Measurements from ENCODE around the gene FSD1.
"Not testable (repeated sequence)": the region's sequence is repeated elsewhere in the genome, so short reads cannot be mapped to it uniquely, and the experiment has no call there.

Gene FSD1

DNA sequence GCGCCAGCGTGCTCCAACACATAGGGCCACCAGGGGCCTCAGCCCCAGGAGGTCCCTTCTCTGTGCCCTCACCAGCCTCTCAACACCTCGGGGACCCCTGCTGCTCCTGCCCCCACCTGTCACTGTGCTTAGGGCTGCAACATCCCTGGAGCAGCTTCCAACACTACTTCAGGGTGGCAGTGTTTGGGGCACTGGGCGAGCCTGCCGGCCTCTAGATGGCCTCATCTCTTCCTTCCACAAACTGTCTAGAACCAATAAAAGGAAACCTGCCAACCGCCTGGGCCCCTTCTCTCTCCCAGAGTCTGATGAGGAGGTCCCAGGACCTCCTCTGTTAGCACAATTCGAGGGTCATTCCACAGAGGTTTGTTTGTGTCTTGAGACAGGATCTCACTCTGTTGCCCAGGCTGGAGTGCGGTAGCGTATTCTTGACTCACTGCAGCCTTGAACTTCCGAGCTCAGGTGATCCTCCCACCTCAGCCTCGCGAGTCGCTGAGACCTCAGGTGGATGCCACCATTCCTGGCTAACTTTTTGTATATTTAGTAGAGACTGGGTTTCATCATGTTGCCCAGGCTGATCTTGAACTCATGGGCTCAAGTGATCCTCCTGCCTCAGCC is 35.5 kb upstream of the FSD1 start:
- no peak for DNase-seq
- H3K36me3 ChIP-seq (ENCODE audit: control insufficient read depth, insufficient read depth, low read length) = peaks cover 38% of the 10 kb centered on the region
- no peak overlapping the region for H3K27ac ChIP-seq (ENCODE audit: insufficient read depth, low read length, poor library complexity, severe bottlenecking)
- no peaks in the 10 kb centered on the region for H3K9me3 ChIP-seq (ENCODE audit: control insufficient read depth, low read length)
- no peaks in the 10 kb centered on the region for H3K4me1 ChIP-seq (ENCODE audit: control insufficient read depth, insufficient read depth, low read length, poor library complexity, severe bottlenecking)
- no peaks in the 10 kb centered on the region for H3K27me3 ChIP-seq (replicated peaks; ENCODE audit: control insufficient read depth, insufficient read depth, low read length, poor library complexity, severe bottlenecking)
- H3K4me3 ChIP-seq (ENCODE audit: insufficient read depth, low read depth, low read length, poor library complexity, severe bottlenecking) = no peak overlapping the region

DNA sequence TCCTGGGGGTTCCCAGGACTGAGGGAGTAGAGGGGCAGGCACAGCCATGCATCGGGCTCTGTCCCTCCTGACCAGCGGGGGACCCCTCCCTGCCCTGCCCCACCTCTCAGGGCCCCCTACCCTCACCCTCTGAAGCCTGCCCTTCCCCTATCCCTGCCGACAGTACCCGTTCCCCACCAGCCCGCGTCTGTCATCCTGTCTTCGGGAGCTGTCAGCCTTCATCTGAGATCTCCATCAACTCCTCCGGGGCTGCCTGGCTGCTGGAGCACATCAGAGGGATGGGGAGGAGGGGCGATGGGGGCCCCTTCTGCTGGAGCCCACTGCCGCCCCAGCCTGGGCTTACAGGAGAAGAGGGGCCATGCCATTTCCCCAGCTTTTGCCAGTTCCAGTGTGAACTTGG is 31.5 kb upstream of the FSD1 start:
- no peaks in the 10 kb centered on the region for H3K4me1 ChIP-seq (ENCODE audit: control insufficient read depth, insufficient read depth, low read length, poor library complexity, severe bottlenecking)
- H3K27me3 ChIP-seq (replicated peaks; ENCODE audit: control insufficient read depth, insufficient read depth, low read length, poor library complexity, severe bottlenecking) = peaks cover 6% of the 10 kb centered on the region
- H3K9me3 ChIP-seq (ENCODE audit: control insufficient read depth, low read length) = no peaks in the 10 kb centered on the region
- no peak overlapping the region for H3K27ac ChIP-seq (ENCODE audit: insufficient read depth, low read length, poor library complexity, severe bottlenecking)
- no peak for DNase-seq
- H3K36me3 ChIP-seq (ENCODE audit: control insufficient read depth, insufficient read depth, low read length) = peaks cover 15% of the 10 kb centered on the region
- no peak overlapping the region for H3K4me3 ChIP-seq (ENCODE audit: insufficient read depth, low read depth, low read length, poor library complexity, severe bottlenecking)

GRCh38 chr19:4274321-4274686 is 30.1 kb upstream of the FSD1 start:
- H3K4me1 ChIP-seq (ENCODE audit: control insufficient read depth, insufficient read depth, low read length, poor library complexity, severe bottlenecking); H3K27me3 ChIP-seq (replicated peaks; ENCODE audit: control insufficient read depth, insufficient read depth, low read length, poor library complexity, severe bottlenecking); DNase-seq; H3K36me3 ChIP-seq (ENCODE audit: control insufficient read depth, insufficient read depth, low read length); H3K4me3 ChIP-seq (ENCODE audit: insufficient read depth, low read depth, low read length, poor library complexity, severe bottlenecking); H3K9me3 ChIP-seq (ENCODE audit: control insufficient read depth, low read length); H3K27ac ChIP-seq (ENCODE audit: insufficient read depth, low read length, poor library complexity, severe bottlenecking): not testable (repeated sequence)

GRCh38 chr19:4277191-4277696 is 27.2 kb upstream of the FSD1 start:
- Histone ChIP-seq H3K27me3 (replicated peaks; ENCODE audit: control insufficient read depth, insufficient read depth, low read length, poor library complexity, severe bottlenecking) (peaks cover 18% of the 10 kb centered on the region), H3K4me1 (ENCODE audit: control insufficient read depth, insufficient read depth, low read length, poor library complexity, severe bottlenecking) (peaks cover 10% of the 10 kb centered on the region), H3K9me3 (ENCODE audit: control insufficient read depth, low read length) (no peaks in the 10 kb centered on the region), H3K27ac (ENCODE audit: insufficient read depth, low read length, poor library complexity, severe bottlenecking) (no peak overlapping the region), H3K36me3 (ENCODE audit: control insufficient read depth, insufficient read depth, low read length) (no peaks in the 10 kb centered on the region), H3K4me3 (ENCODE audit: insufficient read depth, low read depth, low read length, poor library complexity, severe bottlenecking) (no peak overlapping the region)
- no peak for DNase-seq

GRCh38 chr19:4278010-4278409 is 26.4 kb upstream of the FSD1 start:
- Histone ChIP-seq H3K4me3 (ENCODE audit: insufficient read depth, low read depth, low read length, poor library complexity, severe bottlenecking) (no peak overlapping the region), H3K36me3 (ENCODE audit: control insufficient read depth, insufficient read depth, low read length) (no peaks in the 10 kb centered on the region), H3K27ac (ENCODE audit: insufficient read depth, low read length, poor library complexity, severe bottlenecking) (no peak overlapping the region), H3K4me1 (ENCODE audit: control insufficient read depth, insufficient read depth, low read length, poor library complexity, severe bottlenecking) (peaks cover 10% of the 10 kb centered on the region), H3K9me3 (ENCODE audit: control insufficient read depth, low read length) (no peaks in the 10 kb centered on the region), H3K27me3 (replicated peaks; ENCODE audit: control insufficient read depth, insufficient read depth, low read length, poor library complexity, severe bottlenecking) (peaks cover 18% of the 10 kb centered on the region)
- DNase-seq = no peak

DNA sequence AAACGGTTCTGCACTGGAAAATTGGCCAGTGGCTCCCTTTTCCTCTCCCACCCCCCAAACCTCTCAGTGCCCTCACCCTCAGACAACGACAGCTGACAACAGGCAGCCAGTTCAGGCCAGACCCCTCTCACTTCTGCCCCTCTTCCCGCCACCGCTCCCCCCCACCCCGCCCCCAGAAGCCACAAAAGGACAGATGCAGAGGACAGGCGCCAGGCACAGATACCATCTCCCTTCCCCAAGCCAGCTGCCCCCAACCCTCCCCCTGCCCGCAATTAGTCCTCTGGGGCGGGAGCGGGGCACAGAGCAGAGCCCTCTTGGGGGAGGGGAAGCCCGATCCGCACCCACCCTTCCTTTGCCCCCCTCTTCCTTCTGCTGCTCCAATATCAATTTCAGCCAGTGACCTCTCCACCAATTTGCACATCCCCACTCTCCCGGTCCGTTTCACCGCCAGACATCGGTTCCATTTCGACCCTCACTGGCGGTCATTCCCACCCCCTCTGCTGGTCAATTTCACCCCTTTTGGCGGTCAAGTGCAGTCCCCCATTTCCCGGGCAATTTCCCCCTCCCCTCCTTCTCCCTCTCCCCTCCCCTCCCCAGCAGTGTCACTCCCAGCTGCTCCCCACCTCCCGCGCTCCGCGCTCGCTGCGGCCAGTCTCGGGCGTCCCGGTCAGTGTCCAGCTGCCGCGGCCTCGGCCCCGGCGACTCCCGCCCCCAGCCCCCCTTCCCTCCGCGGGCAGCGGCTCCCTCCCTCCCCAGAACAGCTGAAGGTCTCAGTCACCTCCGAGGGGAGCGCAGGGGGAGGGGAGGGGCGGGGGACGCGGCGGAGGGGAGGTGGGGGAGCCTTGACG is 25.8 kb upstream of the FSD1 start, which contains the start of gene SHD:
SHD (plus strand) TSS at position 848 of the 848 bp plus-strand sequence. CDS start 798 bp downstream, outside the sequence.
- no peak for DNase-seq
- H3K27ac ChIP-seq (ENCODE audit: insufficient read depth, low read length, poor library complexity, severe bottlenecking) = no peak within 1 kb of the TSS
- H3K4me3 ChIP-seq (ENCODE audit: insufficient read depth, low read depth, low read length, poor library complexity, severe bottlenecking) = peak within 1 kb of the TSS; percentile 8
- peaks cover 10% of the 10 kb centered on the region for H3K4me1 ChIP-seq (ENCODE audit: control insufficient read depth, insufficient read depth, low read length, poor library complexity, severe bottlenecking)
- no peaks in the 10 kb centered on the region for H3K36me3 ChIP-seq (ENCODE audit: control insufficient read depth, insufficient read depth, low read length)
- H3K27me3 ChIP-seq (replicated peaks; ENCODE audit: control insufficient read depth, insufficient read depth, low read length, poor library complexity, severe bottlenecking) = peaks cover 18% of the 10 kb centered on the region
- H3K9me3 ChIP-seq (ENCODE audit: control insufficient read depth, low read length) = no peaks in the 10 kb centered on the region

DNA sequence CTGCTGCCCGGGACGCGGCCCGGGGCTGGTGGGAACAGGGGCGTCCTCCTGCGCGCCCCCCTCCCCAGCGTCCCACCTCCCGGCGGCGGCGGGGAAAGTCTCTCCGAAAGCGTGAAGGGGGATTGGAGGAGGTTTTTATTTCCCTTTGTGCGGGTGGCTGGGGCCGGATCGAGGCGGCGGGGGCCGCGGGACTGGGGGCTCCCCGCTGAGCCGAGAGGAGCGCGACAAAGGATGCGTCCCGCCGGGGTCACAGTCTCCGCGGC is 25.2 kb upstream of the FSD1 start:
- DNase-seq = no peak
- H3K27me3 ChIP-seq (replicated peaks; ENCODE audit: control insufficient read depth, insufficient read depth, low read length, poor library complexity, severe bottlenecking) = peaks cover 18% of the 10 kb centered on the region
- H3K4me1 ChIP-seq (ENCODE audit: control insufficient read depth, insufficient read depth, low read length, poor library complexity, severe bottlenecking) = peaks cover 10% of the 10 kb centered on the region
- no peaks in the 10 kb centered on the region for H3K9me3 ChIP-seq (ENCODE audit: control insufficient read depth, low read length)
- no peak overlapping the region for H3K27ac ChIP-seq (ENCODE audit: insufficient read depth, low read length, poor library complexity, severe bottlenecking)
- H3K4me3 ChIP-seq (ENCODE audit: insufficient read depth, low read depth, low read length, poor library complexity, severe bottlenecking) = peak overlapping the region; percentile 8
- H3K36me3 ChIP-seq (ENCODE audit: control insufficient read depth, insufficient read depth, low read length) = no peaks in the 10 kb centered on the region

- Histone ChIP-seq H3K9me3 (ENCODE audit: control insufficient read depth, low read length) (no peaks in the 10 kb centered on the region), H3K36me3 (ENCODE audit: control insufficient read depth, insufficient read depth, low read length) (no peaks in the 10 kb centered on the region), H3K27ac (ENCODE audit: insufficient read depth, low read length, poor library complexity, severe bottlenecking) (no peak overlapping the region), H3K4me3 (ENCODE audit: insufficient read depth, low read depth, low read length, poor library complexity, severe bottlenecking) (peak overlapping the region; percentile 8), H3K4me1 (ENCODE audit: control insufficient read depth, insufficient read depth, low read length, poor library complexity, severe bottlenecking) (peaks cover 10% of the 10 kb centered on the region), H3K27me3 (replicated peaks; ENCODE audit: control insufficient read depth, insufficient read depth, low read length, poor library complexity, severe bottlenecking) (peaks cover 18% of the 10 kb centered on the region)
- no peak for DNase-seq
Observed at GRCh38 chr19:4279530-4280422, 24.6 kb upstream of the FSD1 start.

DNA sequence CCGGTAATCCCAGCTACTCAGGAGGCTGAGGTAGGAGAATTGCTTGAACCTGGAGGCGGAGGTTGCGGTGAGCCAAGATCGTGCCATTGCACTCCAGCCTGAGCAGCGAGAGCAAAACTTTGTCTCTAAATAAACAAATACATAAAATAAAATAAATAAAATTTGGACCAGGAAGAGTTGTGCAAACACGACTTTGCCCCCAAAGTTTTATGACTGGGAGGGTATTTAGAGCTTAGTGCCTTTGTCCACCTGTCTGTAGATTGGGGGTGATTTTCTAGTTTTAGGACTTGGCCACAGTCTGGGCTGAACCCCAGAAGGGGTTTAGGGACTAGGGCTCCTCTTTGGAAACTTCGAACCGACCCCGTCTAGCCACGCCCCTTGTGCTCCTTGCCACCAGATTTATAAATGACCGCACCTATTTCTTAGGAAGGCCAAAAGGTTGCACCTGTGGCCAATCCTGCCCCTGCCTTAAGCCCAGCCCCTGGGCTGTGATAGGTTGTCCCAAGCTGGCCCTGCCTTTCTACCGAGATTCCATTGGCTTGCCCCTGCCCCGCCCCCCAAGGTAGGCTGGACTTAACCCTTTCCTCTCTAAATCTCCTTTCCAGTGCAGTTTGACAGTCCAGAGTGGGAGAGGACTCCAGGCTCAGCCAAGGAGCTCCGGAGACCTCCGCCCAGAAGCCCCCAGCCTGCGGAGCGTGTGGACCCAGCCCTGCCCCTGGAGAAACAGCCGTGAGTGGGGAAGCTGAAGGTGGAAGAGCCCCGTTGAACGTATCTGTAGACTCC is 20.0 kb upstream of the FSD1 start:
- Histone ChIP-seq H3K4me1 (ENCODE audit: control insufficient read depth, insufficient read depth, low read length, poor library complexity, severe bottlenecking) (peaks cover 8% of the 10 kb centered on the region), H3K36me3 (ENCODE audit: control insufficient read depth, insufficient read depth, low read length) (no peaks in the 10 kb centered on the region), H3K27ac (ENCODE audit: insufficient read depth, low read length, poor library complexity, severe bottlenecking) (no peak overlapping the region), H3K27me3 (replicated peaks; ENCODE audit: control insufficient read depth, insufficient read depth, low read length, poor library complexity, severe bottlenecking) (peaks cover 10% of the 10 kb centered on the region), H3K9me3 (ENCODE audit: control insufficient read depth, low read length) (no peaks in the 10 kb centered on the region), H3K4me3 (ENCODE audit: insufficient read depth, low read depth, low read length, poor library complexity, severe bottlenecking) (no peak overlapping the region)
- no peak for DNase-seq

Data from effector memory CD4-positive, alpha-beta T cell (primary cell).